ENCODE data around the gene SLAMF1. TPM values are rescaled to one million over a fixed set of nuclear protein-coding genes. Genes with fewer than 3 reads are reported as not detected.
"Not testable (repeated sequence)": the region's sequence is repeated elsewhere in the genome, so short reads cannot be mapped to it uniquely, and the experiment has no call there.

Gene SLAMF1
- total RNA-seq, 2 donors from 2014 or later: 1.8 to 2.3 TPM

- H3K27me3 ChIP-seq (replicated peaks; ENCODE audit: insufficient read depth): no peaks in the 10 kb centered on the region
- H3K27ac ChIP-seq: no peak overlapping the region
- peaks cover 0 to 3% of the 10 kb centered on the region in 2 donors for H3K4me1 ChIP-seq (ENCODE audit: control insufficient read depth in 1 of 2, low read depth in 2 of 2)
- H3K9me3 ChIP-seq: peaks cover 5% of the 10 kb centered on the region
- TF ChIP-seq CTCF (IDR thresholded peaks at IDR 0.05): no peak
- DNase-seq (ENCODE audit: low spot score) (no peak), ATAC-seq (ENCODE audit: insufficient number of reproducible peaks, low FRiP score, low read depth) (no peak)
- no peak overlapping the region for H3K4me3 ChIP-seq
- no peaks in the 10 kb centered on the region for H3K36me3 ChIP-seq
These were observed 81.3 kb downstream of the SLAMF1 start for GRCh38 chr1:160565564-160565963.

- not testable (repeated sequence) for H3K4me3 ChIP-seq; ATAC-seq (ENCODE audit: insufficient number of reproducible peaks, low FRiP score, low read depth); H3K4me1 ChIP-seq (ENCODE audit: control insufficient read depth in 1 of 2, low read depth in 2 of 2); H3K27ac ChIP-seq; DNase-seq (ENCODE audit: low spot score); H3K27me3 ChIP-seq (replicated peaks; ENCODE audit: insufficient read depth); H3K36me3 ChIP-seq; H3K9me3 ChIP-seq
These were observed 83.6 kb downstream of the SLAMF1 start for GRCh38 chr1:160563230-160563629.

- ATAC-seq (ENCODE audit: insufficient number of reproducible peaks, low FRiP score, low read depth); H3K4me1 ChIP-seq (ENCODE audit: control insufficient read depth in 1 of 2, low read depth in 2 of 2); H3K9me3 ChIP-seq; H3K27me3 ChIP-seq (replicated peaks; ENCODE audit: insufficient read depth); H3K36me3 ChIP-seq; DNase-seq (ENCODE audit: low spot score); H3K27ac ChIP-seq; H3K4me3 ChIP-seq: not testable (repeated sequence)
These were observed 84.1 kb downstream of the SLAMF1 start for GRCh38 chr1:160562745-160563144.

- no peak for TF ChIP-seq CTCF (IDR thresholded peaks at IDR 0.05)
- no peaks in the 10 kb centered on the region for H3K36me3 ChIP-seq
- ATAC-seq (ENCODE audit: insufficient number of reproducible peaks, low FRiP score, low read depth) (no peak), DNase-seq (ENCODE audit: low spot score) (no peak)
- no peaks in the 10 kb centered on the region for H3K4me1 ChIP-seq (ENCODE audit: control insufficient read depth in 1 of 2, low read depth in 2 of 2)
- H3K4me3 ChIP-seq: no peak overlapping the region
- no peaks in the 10 kb centered on the region for H3K27me3 ChIP-seq (replicated peaks; ENCODE audit: insufficient read depth)
- no peak overlapping the region for H3K27ac ChIP-seq
- H3K9me3 ChIP-seq: peaks cover 5% of the 10 kb centered on the region
These were observed 86.0 kb downstream of the SLAMF1 start for GRCh38 chr1:160560806-160561205.

GRCh38 chr1:160560045-160560705 lies 86.7 kb downstream of the SLAMF1 start:
- Histone ChIP-seq H3K9me3 (peaks cover 5% of the 10 kb centered on the region), H3K27me3 (replicated peaks; ENCODE audit: insufficient read depth) (no peaks in the 10 kb centered on the region), H3K36me3 (no peaks in the 10 kb centered on the region), H3K4me3 (no peak overlapping the region), H3K27ac (no peak overlapping the region), H3K4me1 (ENCODE audit: control insufficient read depth in 1 of 2, low read depth in 2 of 2) (no peaks in the 10 kb centered on the region)
- ATAC-seq (ENCODE audit: insufficient number of reproducible peaks, low FRiP score, low read depth) (no peak), DNase-seq (ENCODE audit: low spot score) (no peak)
- no peak for TF ChIP-seq CTCF (IDR thresholded peaks at IDR 0.05)

- DNase-seq (ENCODE audit: low spot score); H3K27ac ChIP-seq; H3K36me3 ChIP-seq; H3K9me3 ChIP-seq; ATAC-seq (ENCODE audit: insufficient number of reproducible peaks, low FRiP score, low read depth); H3K27me3 ChIP-seq (replicated peaks; ENCODE audit: insufficient read depth); H3K4me3 ChIP-seq; H3K4me1 ChIP-seq (ENCODE audit: control insufficient read depth in 1 of 2, low read depth in 2 of 2): not testable (repeated sequence)
These were observed 87.4 kb downstream of the SLAMF1 start for GRCh38 chr1:160559437-160559836.

Measured in thoracic aorta (tissue), 2 donors.